Stimulated activated CD8-positive, alpha-beta memory T cell treated with anti-CD3 and anti-CD28 coated beads, Interleukin-4, amount 100 ng/mL, for 24 hours (primary cell): ENCODE data around the gene UBIAD1.

ENCODE experiments used
- DNase-seq: peaks from one replicate; pipeline ENCODE4 v3.0.0-alpha.2; 2020; ENCODE audit warnings: low read depth

Gene UBIAD1

DNA sequence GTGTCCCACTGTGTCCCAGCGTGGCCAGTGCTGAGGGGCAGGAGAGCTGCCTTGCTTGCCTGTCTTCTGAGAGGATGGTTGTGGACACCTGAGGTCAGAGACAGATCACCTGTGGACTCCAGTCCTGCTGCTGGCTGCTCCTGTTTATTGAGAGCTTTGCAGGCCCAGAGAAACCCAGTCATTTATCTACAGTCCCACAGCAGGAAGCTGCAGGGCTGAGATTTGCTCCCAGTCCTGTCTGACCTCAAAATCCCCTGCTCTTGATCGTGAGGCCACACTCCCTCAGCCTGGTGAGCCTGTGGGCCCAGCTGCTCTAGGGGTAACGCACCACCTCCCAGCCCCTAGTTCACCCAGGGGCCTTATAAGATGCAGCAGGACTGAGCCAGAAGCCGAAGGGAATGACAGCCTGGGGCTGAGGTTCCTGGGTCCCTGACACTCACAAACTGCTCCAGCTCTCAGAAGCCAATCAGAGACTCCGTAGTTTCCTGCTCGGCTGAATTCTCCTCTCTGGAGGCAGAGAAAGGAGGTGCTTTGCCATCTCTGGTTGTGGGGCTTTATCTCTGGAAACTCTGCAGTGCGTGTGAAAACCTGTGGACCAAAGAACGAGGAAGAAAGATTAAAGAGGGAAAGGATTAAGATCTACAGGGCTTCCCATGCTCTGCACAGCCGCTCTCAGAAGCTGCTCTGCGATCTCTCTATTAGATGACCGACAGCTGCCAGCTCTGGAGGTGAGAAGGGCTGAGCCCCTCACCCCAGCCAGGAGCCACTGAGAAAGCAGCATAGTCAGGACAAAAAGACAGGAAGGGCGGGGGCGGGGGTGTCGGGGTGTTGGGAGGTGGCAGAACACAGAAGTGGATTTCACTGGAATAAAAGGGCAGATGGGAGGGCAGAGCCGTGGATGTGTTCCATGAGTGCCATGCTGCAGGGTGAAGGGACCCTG, 39.1 kb downstream of the UBIAD1 start:
- no peak for DNase-seq

GRCh38 chr1:11314959-11315358, 42.0 kb downstream of the UBIAD1 start:
- DNase-seq: no peak

- no peak for DNase-seq
These were observed 43.7 kb downstream of the UBIAD1 start for GRCh38 chr1:11316701-11317100.

- no peak for DNase-seq
These were observed 46.0 kb downstream of the UBIAD1 start for GRCh38 chr1:11318982-11319381.

DNA sequence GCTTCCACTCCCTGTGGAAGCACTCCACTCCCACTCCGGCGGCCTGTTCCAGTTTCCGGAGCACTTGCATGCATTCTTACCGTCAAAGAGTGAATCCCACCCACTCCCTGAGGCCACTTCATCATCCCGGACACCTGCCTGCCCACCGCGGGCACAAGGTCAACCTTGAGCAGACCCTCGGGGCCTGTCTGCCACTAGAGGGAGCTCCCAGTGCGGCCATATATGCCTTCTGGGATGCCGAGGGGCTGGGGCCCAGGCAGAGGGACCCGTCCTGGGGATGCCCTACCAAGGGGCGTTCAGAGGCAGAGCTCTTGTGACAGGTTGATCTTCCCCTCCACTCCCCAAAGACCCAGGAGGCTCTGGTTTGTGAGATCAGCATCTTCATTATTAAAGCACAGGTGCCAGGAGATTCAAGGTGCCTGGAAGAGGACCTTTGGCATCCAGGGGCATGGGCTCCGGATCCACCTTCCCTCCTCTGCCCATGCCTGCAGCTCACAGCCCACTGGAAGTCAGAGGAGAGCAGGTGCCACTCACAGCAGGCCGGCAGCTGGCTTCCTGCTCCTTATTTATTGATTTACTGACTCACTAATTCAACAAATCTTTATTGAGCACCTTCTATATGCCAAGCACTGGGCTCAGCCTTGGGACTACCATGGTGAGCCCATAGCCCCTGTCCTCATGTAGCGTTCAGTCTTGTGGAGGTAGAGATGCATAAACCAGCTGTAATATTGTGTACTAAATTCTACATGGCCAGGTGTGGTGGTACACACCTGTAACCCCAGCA, 47.3 kb downstream of the UBIAD1 start:
- peak; percentile 15 for DNase-seq

DNA sequence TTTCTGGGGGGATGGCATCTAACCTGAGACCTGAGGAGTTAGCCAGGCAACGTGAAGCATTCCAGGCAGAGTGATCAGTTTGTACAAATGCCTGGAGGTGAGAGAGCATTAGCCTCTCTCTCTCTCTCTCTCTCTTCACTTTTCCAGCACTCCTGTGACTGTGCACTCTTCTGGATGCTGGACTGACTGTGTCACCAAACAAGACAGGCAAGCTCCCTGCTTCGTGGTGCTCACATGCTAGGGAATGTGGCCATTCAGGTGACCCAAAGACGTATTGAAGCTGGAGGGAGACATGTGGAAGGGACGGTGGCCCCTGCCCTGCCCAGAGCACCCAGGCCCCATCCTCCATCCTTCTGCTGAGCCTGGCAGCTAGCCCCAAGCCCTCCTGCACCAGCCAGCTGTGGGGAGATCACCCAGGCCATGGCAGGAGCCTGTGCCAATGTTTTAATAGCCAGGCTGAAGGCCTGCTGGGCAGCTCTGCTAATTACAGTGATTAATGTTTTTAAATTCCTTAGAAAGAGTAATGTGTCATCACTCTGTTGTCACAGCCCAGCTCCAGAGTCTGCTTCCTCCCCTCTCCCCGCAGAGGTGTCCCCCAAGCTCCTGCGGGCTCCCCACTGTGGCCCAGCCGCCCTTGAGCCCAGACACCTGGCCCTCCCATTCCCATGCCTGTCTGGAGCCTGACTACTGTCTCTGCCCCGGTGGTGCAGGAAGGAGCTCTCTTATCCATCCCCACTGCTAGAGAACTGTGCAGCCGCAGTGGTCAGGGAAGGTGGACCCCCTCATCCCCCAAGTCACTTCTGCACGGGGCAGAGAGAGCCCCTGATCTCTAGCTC, 48.9 kb downstream of the UBIAD1 start:
- DNase-seq: no peak

DNA sequence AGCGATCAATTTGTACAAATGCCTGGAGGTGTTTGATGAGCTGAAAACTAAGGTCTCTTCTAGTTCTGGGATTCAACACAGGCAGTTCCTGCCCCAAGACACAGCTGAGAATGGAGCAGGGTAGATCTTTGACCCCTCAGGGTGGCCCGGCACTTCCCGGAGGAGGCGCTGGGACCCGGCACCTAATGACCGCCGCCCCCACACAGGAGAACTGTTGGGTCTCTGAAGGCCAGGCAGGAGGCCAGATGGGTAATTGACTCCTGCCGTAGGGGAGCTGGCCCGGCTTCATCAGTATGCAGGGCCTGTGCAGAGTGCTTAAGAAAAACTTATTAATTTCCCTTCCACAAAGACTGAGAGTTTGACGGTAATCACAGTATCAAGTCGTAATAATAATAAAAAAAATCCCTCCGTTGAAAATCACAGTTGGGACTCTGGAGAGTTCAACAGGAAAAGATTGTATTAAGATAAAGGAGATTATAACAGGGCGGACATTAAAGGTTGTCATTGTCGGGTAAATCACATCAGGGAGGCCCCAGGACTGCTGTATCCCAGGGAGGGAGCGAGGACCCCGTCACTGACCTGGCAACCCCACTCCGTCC, 51.7 kb downstream of the UBIAD1 start:
- DNase-seq: no peak

GRCh38 chr1:11326070-11326469, 53.1 kb downstream of the UBIAD1 start:
- no peak for DNase-seq

DNA sequence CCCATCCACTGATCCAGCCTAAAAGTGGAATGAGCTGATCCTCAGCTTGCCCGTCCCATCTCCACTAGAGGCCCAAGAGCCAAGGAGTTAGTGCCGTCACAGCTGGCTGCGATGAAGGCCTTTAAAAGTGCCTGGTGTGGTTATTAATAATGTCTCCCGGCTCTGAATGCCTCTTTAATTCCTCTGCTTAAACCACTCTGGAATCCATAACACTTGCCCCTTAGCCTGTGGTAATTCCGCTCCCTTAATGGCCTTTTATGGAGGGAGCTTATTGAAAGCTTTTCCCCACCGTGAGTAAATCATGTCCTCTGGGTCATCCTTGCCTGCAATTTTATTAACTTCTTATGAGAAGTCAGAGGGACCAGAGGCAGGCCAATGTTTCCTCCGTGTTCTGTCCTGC, 55.4 kb downstream of the UBIAD1 start:
- no peak for DNase-seq

GRCh38 chr1:11330411-11330810, 57.4 kb downstream of the UBIAD1 start:
- no peak for DNase-seq

DNA sequence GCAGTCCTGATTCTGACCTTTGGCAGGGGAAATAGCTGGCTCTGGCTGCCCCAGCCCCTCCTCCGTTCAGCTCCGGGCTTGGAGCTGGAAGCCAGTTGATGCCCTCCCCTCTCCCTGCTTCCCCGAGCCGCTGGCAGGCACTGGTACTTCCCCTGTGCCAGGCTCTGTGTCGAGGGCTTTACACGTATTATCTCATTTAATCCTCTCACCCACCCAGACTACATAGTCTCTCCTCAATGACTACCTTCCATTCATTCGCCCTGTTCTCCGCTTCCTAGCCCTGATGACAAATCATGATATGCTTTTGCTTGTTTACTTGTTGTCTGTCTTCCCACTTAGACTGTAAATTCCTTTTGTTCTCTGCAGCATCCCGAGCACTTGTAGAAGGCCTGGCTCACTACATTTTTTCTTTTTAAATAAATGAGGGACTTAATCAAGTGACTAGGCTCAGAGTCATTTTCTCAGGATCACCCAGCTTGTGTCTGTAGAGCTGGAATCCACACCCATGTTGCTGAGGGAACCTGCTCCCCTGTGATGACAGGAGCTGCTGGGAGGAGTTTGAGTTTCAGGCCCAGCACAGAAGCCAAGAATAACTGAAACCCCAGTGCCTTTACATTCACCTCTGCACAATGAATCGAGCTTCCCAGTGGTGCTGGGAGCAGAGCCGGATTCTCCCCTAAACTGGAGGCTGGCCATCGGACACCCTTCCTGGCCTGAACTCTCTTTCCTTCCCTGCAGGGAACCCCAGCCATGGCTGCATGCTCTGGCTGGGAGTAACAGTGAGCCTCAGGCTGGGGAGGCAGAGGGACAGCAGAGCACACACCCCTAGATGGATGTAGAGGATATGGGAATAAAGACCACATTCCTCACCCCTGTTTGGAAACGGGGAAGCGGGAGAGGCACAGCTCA, 58.3 kb downstream of the UBIAD1 start:
- DNase-seq: no peak

GRCh38 chr1:11331945-11332546, 59.0 kb downstream of the UBIAD1 start:
- no peak for DNase-seq

DNA sequence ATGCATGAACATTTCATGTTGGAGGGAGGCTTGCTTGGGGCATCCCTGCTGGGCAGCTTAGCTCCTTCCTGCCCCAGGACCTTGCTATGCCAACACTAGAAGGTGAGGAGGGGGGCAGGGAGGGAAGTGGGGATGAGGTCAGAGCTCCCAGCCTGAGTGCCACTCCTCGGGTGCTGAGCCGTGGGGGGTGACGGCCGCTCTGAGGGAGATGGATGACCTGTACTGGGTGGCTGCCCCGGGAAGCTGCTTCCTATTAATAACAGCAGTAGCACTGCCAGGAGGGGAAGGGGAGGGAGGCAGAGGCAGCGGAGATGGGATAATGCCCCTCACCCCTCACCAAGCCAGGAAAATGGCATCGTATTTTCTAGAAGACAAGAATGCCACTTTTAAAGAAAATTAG, 60.6 kb downstream of the UBIAD1 start:
- no peak for DNase-seq

GRCh38 chr1:11334261-11334804, 61.3 kb downstream of the UBIAD1 start:
- DNase-seq: no peak

GRCh38 chr1:11334821-11335220, 61.8 kb downstream of the UBIAD1 start:
- no peak for DNase-seq

DNA sequence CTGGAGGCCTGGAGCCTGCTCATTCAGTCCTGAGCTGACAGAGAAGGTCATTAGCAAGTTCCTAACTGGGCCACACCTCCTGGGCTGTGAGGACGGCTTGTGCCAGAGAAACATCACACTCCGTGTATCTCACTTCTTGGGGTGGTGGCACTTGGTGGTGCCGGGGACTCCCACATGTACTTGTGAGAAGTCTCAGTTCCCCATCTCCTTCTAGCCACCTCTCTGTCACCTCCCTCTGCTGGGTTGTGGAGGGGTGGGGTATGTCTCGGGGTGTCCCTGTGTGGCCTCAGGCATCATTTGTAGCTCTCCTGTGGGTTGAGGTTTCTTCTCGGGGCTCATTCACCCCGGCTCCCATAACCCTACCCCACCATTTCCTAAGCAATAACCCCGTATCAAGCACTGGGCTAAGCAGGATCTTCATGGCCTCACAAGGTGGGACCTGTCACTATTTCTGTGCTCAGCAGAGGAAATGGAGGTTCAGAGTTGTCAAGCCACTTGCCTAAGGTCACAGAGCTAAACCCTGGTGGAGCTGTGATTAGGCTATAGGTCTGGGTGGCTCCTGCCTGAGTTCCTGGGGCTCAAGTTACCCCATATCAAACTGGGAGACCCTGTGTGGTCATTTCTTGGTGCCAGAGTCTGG, 62.5 kb downstream of the UBIAD1 start:
- DNase-seq: peak; percentile 5

GRCh38 chr1:11337580-11338073, 64.6 kb downstream of the UBIAD1 start:
- peak; percentile 63 for DNase-seq
